Right kidney (tissue), 9 donors: ENCODE results near the gene TRIM73.
"Not testable (repeated sequence)": the region's sequence is repeated elsewhere in the genome, so short reads cannot be mapped to it uniquely, and the experiment has no call there.

Source experiments
- DNase-seq: peaks from one replicate; pipeline ENCODE4 v3.0.0-alpha.2; 2016
- long read RNA-seq, 8 donors: transcript quantifications; one replicate each; lab custom pipeline, GENCODE V29; 2026

Gene TRIM73
- long read RNA-seq, donor 1 = 0 reads
- long read RNA-seq, donor 2 = 0 reads
- long read RNA-seq, donor 3 = 0 reads
- long read RNA-seq, donor 4, partial matches to known transcripts = 0 of 1 reads
- long read RNA-seq, donor 4, other reads (novel, unspliced or antisense) = 0 of 1 reads
- long read RNA-seq, donor 5 = 0 reads
- long read RNA-seq, donor 6, partial matches to known transcripts = 0 of 1 reads
- long read RNA-seq, donor 6, other reads (novel, unspliced or antisense) = 0 of 1 reads
- long read RNA-seq, donor 7 = 0 reads
- long read RNA-seq, donor 8 = 0 reads

GRCh38 chr7:75395329-75395728 is at the start of gene TRIM73:
TRIM73 (plus strand) TSS chr7:75395629; CDS start chr7:75398934, 3,305 bp downstream.
- DNase-seq = not testable (repeated sequence)

GRCh38 chr7:75358671-75359541 is 36.5 kb upstream of the TRIM73 start:
- not testable (repeated sequence) for DNase-seq

GRCh38 chr7:75359542-75359848 is 35.9 kb upstream of the TRIM73 start:
- DNase-seq = not testable (repeated sequence)

GRCh38 chr7:75364079-75364478 is 31.4 kb upstream of the TRIM73 start:
- DNase-seq = not testable (repeated sequence)

- not testable (repeated sequence) for DNase-seq
Measured at GRCh38 chr7:75366643-75367042, 28.8 kb upstream of the TRIM73 start.

- not testable (repeated sequence) for DNase-seq
Measured at GRCh38 chr7:75367313-75367712, 28.1 kb upstream of the TRIM73 start.

- DNase-seq = not testable (repeated sequence)
Measured at GRCh38 chr7:75374144-75374518, 21.3 kb upstream of the TRIM73 start.

- DNase-seq = not testable (repeated sequence)
Measured at GRCh38 chr7:75374519-75375317, 20.7 kb upstream of the TRIM73 start.

- not testable (repeated sequence) for DNase-seq
Measured at GRCh38 chr7:75393194-75393593, 2.2 kb upstream of the TRIM73 start.

- not testable (repeated sequence) for DNase-seq
Measured at GRCh38 chr7:75397865-75398264, 2.4 kb downstream of the TRIM73 start.

GRCh38 chr7:75398771-75399700 is 3.6 kb downstream of the TRIM73 start:
- DNase-seq = not testable (repeated sequence)

GRCh38 chr7:75400575-75400974 is 5.1 kb downstream of the TRIM73 start:
- not testable (repeated sequence) for DNase-seq

GRCh38 chr7:75403455-75404443 is 8.3 kb downstream of the TRIM73 start:
- DNase-seq = not testable (repeated sequence)

- not testable (repeated sequence) for DNase-seq
Measured at GRCh38 chr7:75404663-75405062, 9.2 kb downstream of the TRIM73 start.

- DNase-seq = not testable (repeated sequence)
Measured at GRCh38 chr7:75409880-75410822, 14.7 kb downstream of the TRIM73 start.

- not testable (repeated sequence) for DNase-seq
Measured at GRCh38 chr7:75410823-75411173, 15.4 kb downstream of the TRIM73 start.

GRCh38 chr7:75414204-75414603 is 18.8 kb downstream of the TRIM73 start:
- DNase-seq = not testable (repeated sequence)

GRCh38 chr7:75414708-75415427 is 19.4 kb downstream of the TRIM73 start:
- DNase-seq = not testable (repeated sequence)
